GM19372 (cell line): ENCODE data around the gene ANP32A.

Experiments used
- ATAC-seq: cut with Tn5 transposase; IDR thresholded peaks from one replicate; pipeline ENCODE4 v1.9.1; 2021; ENCODE audit warnings: mild to moderate bottlenecking, low read depth, moderate library complexity; ENCODE audit not compliant: unreplicated experiment

Gene ANP32A

GRCh38 chr15:68784206-68784605 is 36.5 kb downstream of the ANP32A start:
- ATAC-seq = no peak

- ATAC-seq = peak; percentile 62
Observed at GRCh38 chr15:68783226-68784058, 37.3 kb downstream of the ANP32A start.

DNA sequence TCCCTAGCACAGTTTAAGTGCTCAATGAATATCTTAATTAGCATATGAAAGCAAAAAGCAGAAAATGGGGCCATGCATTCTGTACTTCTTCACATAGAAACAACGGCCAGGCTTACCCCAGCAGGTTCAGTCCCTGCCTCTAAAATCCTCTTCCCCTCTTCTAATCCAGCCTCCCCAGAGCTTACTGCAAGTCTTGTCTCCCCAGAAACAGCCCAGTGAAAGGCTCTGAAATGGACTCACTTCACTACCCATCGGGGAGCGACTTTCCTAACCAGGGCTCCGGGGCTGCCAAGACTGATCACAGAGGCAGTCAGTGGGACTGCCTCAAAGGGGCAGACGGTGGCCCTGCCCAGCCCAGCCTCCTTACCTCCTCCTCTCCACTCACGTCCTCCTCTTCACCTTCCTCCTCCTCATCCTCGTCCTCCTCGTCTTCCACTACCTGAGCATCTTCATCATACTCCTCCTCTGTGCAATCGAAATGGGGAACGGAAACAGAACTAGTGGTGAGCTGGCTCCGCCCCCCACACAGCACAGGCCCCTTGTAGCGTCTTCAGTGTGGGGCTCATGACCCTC is 38.0 kb downstream of the ANP32A start:
- ATAC-seq = no peak

- ATAC-seq = no peak
Observed at GRCh38 chr15:68781766-68782588, 38.7 kb downstream of the ANP32A start.

DNA sequence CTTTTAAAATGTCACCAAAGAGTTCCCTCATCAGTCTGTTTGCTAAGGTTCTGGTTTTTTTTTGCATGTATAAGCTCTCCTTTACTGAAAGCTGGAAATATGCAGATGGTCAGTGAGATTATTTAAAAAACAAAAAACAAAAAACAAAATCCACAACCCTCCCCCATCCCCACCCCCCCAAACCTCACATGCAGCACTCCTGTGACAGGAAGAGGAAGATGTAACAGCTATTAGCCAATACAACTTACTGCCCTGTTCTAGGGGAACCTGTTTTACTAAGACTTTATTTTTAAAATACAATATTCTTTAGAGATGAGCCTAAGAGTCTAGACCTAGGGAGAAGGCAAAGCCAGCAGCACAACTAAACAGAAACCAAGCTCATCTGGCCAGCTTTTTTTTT is 39.5 kb downstream of the ANP32A start:
- ATAC-seq = no peak

DNA sequence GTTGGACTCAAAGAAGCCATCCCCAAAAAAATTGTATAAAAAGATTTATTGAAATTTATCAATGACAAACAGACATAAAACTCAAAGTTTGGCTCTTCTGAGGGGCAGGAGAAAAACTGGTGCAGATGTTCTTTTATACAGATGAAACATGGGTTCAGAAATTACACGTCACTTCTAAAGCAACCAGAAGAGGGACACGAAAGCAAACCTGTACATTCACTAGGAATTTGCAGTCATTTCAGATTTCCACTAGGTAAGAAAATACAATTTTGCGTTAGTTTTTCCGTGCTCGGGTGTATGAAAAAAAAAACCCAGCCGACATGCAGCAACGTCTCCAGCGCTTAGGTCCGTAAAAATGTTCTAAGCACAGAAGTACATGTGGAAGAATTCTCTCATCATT is 41.8 kb downstream of the ANP32A start:
- ATAC-seq = no peak

GRCh38 chr15:68776477-68777270 is 44.0 kb downstream of the ANP32A start:
- ATAC-seq = no peak

DNA sequence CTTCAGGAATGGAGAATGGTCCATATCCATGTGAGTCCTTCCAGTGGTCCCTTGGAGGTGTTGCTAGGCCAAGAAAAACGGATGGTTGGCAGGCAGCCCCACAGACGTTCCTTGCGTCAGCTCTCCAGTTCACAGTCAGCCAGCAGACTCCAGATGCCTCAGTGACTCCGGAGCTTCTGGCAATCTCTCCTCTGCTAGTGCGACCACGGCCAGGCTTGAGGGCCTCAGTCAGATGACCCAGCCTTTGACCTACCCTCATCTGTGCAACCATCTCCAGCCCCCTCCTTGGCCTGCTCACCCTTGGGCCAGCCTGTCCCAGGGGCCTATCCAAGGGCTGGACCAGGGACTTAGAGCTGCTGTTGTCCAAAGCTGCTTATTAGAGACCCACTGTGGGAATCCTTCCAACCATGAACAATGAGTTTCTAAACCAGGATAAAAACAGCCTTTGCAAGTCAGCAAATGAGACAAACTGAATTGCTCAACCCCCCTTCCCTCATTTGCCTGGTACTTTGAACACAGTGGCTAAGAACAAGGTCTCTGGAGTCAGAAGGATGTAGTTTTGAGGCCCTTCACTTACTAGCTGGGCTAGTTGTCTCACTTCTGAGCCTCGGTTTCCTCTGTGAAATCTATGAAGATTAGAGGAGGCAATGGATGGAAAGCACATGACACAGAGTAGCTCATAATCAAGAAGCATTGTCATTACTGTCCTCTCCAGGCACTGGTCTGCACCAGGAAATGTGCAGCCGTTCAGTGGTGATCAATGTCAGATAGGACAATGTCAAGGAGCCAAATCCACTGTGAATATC is 44.8 kb downstream of the ANP32A start:
- no peak for ATAC-seq

- ATAC-seq = no peak
Observed at GRCh38 chr15:68775236-68775577, 45.5 kb downstream of the ANP32A start.

GRCh38 chr15:68774521-68775235 is 46.0 kb downstream of the ANP32A start:
- ATAC-seq = no peak

GRCh38 chr15:68774120-68774519 is 46.6 kb downstream of the ANP32A start:
- no peak for ATAC-seq

- ATAC-seq = no peak
Observed at GRCh38 chr15:68773036-68773435, 47.7 kb downstream of the ANP32A start.

DNA sequence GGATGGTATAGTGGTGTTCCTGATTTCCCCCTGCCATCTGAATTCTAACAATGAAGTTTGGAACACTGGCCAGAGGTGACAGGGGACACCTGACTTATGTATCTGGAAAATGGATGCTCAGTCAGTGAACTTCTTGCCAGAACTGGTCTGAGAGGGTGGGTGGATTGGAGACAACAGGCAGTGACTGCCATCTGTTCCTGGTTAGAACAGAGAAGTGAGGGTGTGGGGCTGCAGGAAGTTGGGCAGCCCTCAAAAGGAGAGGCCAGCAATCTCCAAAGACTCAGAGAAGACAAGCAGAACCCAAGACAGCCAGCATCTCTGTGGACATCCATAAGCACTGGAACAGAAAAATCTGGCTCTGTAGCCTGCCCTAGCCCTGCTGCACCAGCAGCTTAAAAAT is 50.5 kb downstream of the ANP32A start:
- no peak for ATAC-seq

DNA sequence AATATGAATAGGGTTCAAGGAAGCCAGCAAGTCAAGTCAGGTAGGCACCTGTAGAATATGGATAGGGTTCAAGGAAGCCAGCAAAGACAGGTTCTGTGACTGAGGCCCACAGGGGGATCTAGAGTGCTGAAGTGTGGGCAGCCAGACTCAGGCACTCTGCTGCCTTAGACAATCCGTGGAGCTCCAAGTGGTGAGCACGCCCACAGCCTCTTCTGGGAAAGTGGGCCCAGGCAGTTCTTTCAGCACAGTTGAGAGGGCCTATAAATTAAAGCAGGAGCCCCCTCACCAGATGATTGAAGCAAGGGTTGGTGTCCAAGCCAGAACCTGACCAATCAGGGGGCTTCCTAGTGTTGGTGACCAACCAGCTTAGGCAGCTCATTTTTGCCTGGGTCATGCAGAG is 51.0 kb downstream of the ANP32A start:
- no peak for ATAC-seq

- no peak for ATAC-seq
Observed at GRCh38 chr15:68768321-68768720, 52.4 kb downstream of the ANP32A start.

DNA sequence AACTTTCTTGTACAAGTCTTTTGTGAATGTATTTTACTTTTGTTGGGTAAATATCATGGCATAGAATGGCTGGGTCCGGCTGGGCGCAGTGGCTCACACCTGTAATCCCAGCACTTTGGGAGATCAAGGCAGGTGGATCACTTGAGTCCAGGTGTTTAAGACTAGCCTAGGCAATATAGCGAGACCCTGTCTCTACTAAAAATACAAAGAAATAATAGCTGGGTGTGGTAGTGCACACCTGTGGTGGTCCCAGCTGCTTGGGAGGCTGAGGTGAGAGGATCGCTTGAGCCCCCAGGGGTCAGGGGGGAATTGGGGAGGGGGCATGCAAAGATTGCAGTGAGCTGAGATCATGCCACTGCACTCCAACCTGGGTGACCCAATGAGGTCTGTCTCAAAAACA is 52.9 kb downstream of the ANP32A start:
- ATAC-seq = no peak

DNA sequence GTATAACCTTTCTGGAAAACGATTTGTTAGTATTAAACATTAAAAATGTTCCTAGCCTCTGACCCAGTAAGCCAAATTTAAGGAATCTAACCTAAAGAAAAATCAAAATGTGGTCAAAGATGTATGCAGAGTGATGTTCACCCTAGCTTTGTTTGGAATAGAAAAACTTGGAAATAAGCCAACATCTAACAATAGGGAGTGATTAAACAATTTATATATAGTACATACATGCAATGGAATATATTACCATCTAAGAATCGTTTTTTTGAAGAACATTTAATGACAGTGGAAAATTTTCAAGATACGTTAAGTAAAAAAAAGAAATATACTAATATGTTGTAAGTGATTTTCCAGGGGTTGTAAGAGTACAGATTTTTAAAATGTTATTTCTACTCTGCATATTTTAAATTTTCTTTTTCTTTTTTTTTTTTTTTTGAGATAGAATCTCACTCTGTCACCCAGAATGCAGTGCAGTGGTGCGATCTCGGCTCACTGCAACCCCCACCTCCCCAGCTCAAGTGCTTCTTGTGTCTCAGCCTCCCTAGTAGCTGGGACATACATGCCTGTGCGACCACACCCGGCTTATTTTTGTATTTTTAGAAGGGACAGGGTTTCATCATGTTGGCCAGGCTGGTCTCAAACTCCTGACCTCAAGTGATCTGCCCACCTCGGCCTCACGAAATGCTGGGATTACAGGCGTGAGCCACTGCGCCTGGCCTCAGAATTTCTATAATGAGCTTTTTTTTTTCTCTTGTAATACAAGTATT is 54.9 kb downstream of the ANP32A start:
- ATAC-seq = no peak

DNA sequence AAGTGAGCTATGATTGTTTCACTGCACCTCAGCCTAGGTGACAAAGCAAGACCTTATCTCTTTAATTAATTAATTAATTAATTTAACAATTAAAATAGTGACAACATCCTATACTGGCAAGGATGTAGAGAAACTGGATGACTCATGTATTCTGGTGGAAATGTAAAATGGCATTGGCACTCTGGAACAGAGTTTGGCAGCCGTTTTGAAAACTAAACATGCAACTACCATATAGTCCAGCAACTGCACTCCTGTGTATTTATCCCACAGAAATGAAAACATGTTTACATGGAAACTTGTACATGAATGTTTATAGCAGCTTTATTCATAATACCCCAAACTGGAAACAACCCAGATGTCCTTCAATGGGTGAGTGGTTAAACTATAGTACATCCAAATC is 56.6 kb downstream of the ANP32A start:
- ATAC-seq = no peak

- no peak for ATAC-seq
Observed at GRCh38 chr15:68763063-68763462, 57.6 kb downstream of the ANP32A start.
